ENCODE measurements around the gene FGFBP1. TPM values are rescaled to one million over a fixed set of nuclear protein-coding genes. Genes with fewer than 3 reads are reported as not detected.
"Not testable (repeated sequence)": the region's sequence is repeated elsewhere in the genome, so short reads cannot be mapped to it uniquely, and the experiment has no call there.

Gene FGFBP1
- total RNA-seq, 2 experiments from 2014 or later, result not detected

DNA sequence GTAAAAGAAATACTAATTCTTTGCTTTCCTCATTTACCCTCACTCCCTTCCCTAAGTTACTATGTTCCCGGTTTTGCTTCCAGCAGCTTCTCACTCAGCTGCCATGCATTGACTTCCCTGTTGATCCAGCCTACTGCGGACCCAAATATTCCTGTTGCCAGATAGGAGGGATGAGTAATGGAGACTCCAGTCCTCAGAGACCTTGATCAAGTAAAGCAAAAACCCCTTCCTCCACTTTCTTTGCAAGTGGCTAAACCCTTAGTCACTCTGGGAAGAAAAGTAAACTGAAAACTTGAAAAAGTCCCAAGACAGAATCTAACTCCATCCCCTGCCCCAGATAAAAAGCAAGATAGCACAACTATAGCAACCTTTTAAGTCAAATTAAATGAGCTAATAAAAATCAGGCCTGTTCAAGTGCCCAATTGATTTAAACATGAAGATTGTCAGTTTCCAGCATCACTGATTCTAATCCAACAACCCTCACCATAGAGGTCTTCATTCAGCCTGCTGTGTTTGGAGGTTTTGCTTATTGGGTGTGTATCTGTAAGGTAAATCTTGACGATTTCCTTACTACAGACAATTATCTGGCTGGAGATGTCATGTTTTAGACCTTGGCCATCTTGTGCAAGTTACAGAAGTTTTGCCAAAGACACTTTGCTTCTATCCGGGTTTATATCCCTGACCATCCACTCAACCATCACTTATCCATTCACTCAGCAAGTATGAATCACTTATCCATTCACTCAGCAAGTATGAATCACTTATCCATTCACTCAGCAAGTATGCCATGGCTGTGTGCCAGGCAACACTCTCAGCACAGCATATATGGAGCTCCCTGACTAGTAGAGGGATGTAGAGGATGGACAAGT is 17.6 kb downstream of the FGFBP1 start:
- no peaks in the 10 kb centered on the region for H3K36me3 Mint-ChIP-seq (ENCODE audit: low read depth)
- intact Hi-C loops (cut with micrococcal nuclease), result no loop called here
- H3K9me3 Mint-ChIP-seq, result peaks cover 2% of the 10 kb centered on the region
- CTCF ChIA-PET, result interaction anchor here (2.1 kb wide), 1 partner anchor 38 kb away, joined by 9 read pairs; no protein-coding TSS in a partner anchor
- H3K4me3 Mint-ChIP-seq, result no peak overlapping the region
- no peaks in the 10 kb centered on the region for H3K4me1 Mint-ChIP-seq (ENCODE audit: low read depth)
- H3K27ac Mint-ChIP-seq, result no peak overlapping the region
- DNase-seq, result peak; percentile 23
- peaks cover 2% of the 10 kb centered on the region for H3K27me3 Mint-ChIP-seq (ENCODE audit: low read depth)

DNA sequence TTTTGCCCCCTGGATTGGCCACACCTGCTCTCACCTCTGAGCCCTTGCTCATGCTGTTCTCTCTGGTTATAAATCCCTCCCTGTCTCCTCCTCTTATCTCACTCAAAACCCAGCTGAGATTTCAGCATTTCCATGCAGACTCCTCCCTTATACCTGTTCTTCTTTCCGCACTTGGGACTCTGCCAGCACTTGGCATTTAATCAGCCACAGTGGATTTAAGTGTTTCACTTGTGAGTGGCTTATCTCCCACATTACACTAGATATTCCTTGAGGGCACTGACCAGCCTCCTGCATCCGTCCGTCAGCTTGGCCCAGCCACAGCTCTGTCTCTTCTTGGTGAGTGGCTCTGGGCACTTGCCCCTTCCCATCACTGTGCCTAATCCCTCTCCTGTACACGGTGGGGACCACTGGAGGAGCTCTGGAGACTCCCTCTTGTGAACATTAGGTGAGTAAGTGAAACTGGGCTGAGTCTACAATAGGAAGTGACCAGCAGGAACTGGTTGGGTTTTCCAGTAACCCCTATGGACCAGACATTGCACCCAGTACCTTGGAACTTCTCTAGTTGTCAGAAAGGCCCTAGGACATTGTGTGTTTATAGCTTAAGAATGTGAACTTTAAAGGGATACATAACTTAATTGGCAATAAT is 19.9 kb downstream of the FGFBP1 start:
- Mint-ChIP-seq H3K27me3 (ENCODE audit: low read depth) (peaks cover 2% of the 10 kb centered on the region), H3K4me3 (no peak overlapping the region), H3K27ac (no peak overlapping the region), H3K4me1 (ENCODE audit: low read depth) (no peaks in the 10 kb centered on the region), H3K36me3 (ENCODE audit: low read depth) (no peaks in the 10 kb centered on the region), H3K9me3 (peaks cover 5% of the 10 kb centered on the region)
- intact Hi-C loops (cut with micrococcal nuclease), result no loop called here
- CTCF ChIA-PET, result interaction anchor here (1.1 kb wide), 1 partner anchor 193 kb away, joined by 3 read pairs; no protein-coding TSS in a partner anchor
- DNase-seq, result no peak

DNA sequence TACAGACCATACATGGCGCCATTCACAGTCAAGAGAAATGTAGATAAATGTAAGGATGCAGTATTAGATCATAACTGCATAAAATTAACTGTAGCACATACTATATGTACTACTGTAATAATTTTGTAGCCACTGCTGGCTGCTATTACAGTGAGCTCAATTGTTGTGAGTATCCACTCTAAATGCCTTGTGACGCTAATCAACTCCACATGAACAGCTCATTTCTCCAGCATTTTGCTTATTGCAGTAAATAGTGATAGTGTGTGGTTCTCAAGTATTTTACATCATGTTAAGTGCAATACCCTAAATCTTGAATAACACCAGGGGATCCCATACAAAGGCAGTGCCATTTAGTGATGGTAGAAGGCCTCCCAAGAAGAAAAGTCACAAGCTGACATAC is 21.2 kb downstream of the FGFBP1 start:
- CTCF ChIA-PET, result interaction anchor here (0.7 kb wide), 1 partner anchor 110 kb away, joined by 3 read pairs; no protein-coding TSS in a partner anchor

DNA sequence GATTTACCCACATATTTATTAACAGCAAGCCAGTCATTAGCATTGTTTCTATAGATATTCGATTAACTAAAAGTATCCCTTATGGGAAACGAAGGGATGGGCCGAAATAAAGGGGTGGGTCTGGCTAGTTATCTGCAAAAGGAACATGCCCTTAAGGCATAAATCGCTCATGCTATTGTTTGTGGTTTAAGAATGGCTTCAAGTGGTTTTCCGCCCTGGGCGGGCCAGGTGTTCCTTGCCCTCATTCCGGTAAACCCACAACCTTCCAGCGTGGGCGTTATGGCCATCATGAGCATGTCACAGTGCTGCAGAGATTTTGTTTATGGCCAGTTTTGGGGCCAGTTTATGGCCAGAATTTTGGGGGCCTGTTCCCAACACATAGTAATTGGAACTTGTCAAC is 22.2 kb downstream of the FGFBP1 start:
- H3K9me3 Mint-ChIP-seq; H3K4me1 Mint-ChIP-seq (ENCODE audit: low read depth); H3K36me3 Mint-ChIP-seq (ENCODE audit: low read depth); H3K27ac Mint-ChIP-seq; H3K4me3 Mint-ChIP-seq; H3K27me3 Mint-ChIP-seq (ENCODE audit: low read depth); DNase-seq; intact Hi-C loops (cut with micrococcal nuclease): not testable (repeated sequence)
- CTCF ChIA-PET, result interaction anchor here (0.7 kb wide), 2 partner anchors 33 to 109 kb away, joined by 3 read pairs; no protein-coding TSS in a partner anchor

More for the DNA sequence above, 21.2 kb downstream of the FGFBP1 start:
- Mint-ChIP-seq H3K4me3 (no peak overlapping the region), H3K27ac (no peak overlapping the region), H3K4me1 (ENCODE audit: low read depth) (no peaks in the 10 kb centered on the region), H3K36me3 (ENCODE audit: low read depth) (no peaks in the 10 kb centered on the region), H3K27me3 (ENCODE audit: low read depth) (peaks cover 2% of the 10 kb centered on the region), H3K9me3 (peaks cover 5% of the 10 kb centered on the region)
- no peak for DNase-seq
- intact Hi-C loops (cut with micrococcal nuclease), result no loop called here

DNA sequence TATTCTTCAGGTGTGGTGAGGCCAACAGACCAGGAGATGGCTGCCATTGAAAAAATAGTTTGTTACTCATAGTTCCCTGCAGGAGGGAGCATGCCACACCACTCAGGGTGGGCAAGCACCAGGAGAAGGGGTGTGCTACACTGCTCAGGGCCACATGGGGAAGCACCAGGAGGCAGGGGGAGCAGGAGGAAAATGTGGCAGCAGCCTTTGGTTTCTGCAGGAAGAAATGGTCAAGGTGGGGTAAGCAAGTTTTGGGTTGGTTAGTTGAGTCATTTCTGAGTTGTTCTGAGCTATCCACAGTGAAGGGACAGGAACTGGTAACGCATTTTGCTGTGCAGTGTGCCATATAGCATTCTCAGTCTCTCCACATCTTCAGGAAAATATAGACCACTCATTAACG is 23.8 kb downstream of the FGFBP1 start:
- no peaks in the 10 kb centered on the region for H3K36me3 Mint-ChIP-seq (ENCODE audit: low read depth)
- CTCF ChIA-PET, result no interaction called here
- intact Hi-C loops (cut with micrococcal nuclease), result no loop called here
- no peak overlapping the region for H3K27ac Mint-ChIP-seq
- no peak overlapping the region for H3K4me3 Mint-ChIP-seq
- H3K9me3 Mint-ChIP-seq, result peaks cover 5% of the 10 kb centered on the region
- DNase-seq, result no peak
- peaks cover 8% of the 10 kb centered on the region for H3K27me3 Mint-ChIP-seq (ENCODE audit: low read depth)
- no peaks in the 10 kb centered on the region for H3K4me1 Mint-ChIP-seq (ENCODE audit: low read depth)

DNA sequence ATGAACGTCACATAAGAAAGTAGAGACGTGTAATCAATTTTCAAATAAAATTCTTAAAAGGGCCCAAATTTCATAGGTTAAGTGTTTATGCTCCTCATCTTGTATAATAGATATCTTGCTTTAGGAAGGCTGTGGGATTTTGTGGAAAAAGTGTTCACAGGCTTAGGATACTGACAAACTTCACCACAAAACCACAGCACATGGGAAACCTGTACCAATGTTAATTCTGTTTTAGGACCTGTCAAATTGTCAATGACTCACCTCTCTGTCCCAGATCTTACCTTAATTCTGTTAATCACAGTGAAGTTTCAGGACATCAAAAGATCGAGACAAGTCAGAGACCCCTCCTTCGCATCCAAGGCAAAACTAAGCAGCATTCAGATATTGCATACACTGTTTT is 24.2 kb downstream of the FGFBP1 start:
- H3K36me3 Mint-ChIP-seq (ENCODE audit: low read depth), result no peaks in the 10 kb centered on the region
- no peak overlapping the region for H3K27ac Mint-ChIP-seq
- intact Hi-C loops (cut with micrococcal nuclease), result no loop called here
- no peaks in the 10 kb centered on the region for H3K4me1 Mint-ChIP-seq (ENCODE audit: low read depth)
- H3K9me3 Mint-ChIP-seq, result peaks cover 5% of the 10 kb centered on the region
- no peak for DNase-seq
- no peak overlapping the region for H3K4me3 Mint-ChIP-seq
- H3K27me3 Mint-ChIP-seq (ENCODE audit: low read depth), result peaks cover 8% of the 10 kb centered on the region
- CTCF ChIA-PET, result no interaction called here

DNA sequence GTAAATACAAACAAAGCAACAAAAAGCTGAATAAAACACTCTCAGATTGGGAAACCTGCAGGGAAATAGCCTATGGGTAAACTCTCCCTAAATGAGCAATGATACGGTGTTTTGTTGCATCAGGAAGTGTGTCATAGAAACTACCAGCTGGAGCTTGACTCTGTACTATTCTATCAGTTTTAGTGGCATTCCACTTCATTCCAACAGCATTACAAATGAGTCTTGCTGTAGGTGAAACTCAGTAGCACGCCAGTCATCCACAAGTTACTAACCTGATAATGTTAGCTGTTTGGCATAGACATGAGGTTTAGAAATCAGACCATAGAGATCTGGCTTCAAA is 24.9 kb downstream of the FGFBP1 start:
- H3K36me3 Mint-ChIP-seq (ENCODE audit: low read depth), result no peaks in the 10 kb centered on the region
- H3K9me3 Mint-ChIP-seq, result peaks cover 5% of the 10 kb centered on the region
- intact Hi-C loops (cut with micrococcal nuclease), result no loop called here
- DNase-seq, result no peak
- no peaks in the 10 kb centered on the region for H3K4me1 Mint-ChIP-seq (ENCODE audit: low read depth)
- no peak overlapping the region for H3K27ac Mint-ChIP-seq
- CTCF ChIA-PET, result no interaction called here
- H3K27me3 Mint-ChIP-seq (ENCODE audit: low read depth), result peaks cover 10% of the 10 kb centered on the region
- H3K4me3 Mint-ChIP-seq, result no peak overlapping the region

DNA sequence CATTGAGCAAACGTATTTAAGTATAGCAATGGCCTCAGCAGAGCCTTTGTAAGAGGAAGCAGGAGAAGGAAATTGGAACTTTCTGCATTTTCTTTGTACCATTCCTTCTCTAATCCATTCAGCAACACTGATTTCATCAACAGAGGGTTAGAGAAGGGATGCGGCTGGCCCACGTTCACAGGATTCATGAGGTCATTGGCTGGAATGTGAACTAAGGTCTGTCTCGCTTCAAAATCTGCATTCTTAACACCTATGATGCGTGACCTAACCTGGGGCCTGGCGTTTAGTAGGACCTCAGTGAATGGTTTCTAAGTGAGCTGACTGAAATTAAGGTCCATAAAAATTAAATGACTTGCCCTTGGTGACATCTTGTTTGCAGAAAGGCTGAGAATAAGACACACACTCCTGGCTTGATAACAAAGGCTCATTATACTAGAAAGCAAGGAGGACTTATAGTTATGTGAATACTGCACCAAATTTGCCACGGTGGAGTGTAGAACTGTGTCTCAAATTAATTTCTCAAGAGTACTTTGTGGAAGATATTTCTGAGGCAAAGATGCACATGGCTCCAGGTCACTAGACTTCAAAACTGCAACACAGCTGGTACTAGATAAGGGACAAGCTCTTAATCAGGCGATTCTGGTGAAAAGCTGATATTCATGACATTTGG is 25.4 kb downstream of the FGFBP1 start:
- intact Hi-C loops (cut with micrococcal nuclease), result no loop called here
- Mint-ChIP-seq H3K27ac (no peak overlapping the region), H3K9me3 (peaks cover 5% of the 10 kb centered on the region), H3K36me3 (ENCODE audit: low read depth) (no peaks in the 10 kb centered on the region), H3K4me1 (ENCODE audit: low read depth) (no peaks in the 10 kb centered on the region), H3K4me3 (no peak overlapping the region), H3K27me3 (ENCODE audit: low read depth) (peaks cover 8% of the 10 kb centered on the region)
- DNase-seq, result no peak
- CTCF ChIA-PET, result no interaction called here

DNA sequence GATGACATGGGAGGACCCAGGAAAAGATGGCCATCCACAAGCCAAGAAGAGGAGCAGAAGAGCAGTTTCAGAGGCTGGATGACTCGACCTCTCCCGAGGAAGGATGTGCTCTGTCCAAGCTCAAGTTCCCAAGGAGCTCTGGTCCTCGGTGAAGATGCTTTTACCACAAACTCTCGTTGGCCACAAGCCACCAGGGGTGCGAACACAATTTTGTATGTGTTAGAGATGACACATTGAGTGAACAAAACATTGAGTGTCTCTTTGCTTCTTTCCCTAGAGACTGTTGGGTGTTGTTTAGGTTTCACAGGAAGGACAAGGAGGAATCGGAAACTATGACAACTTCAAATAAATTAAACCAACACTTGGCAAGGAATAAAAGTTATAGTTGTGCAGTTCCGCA is 26.3 kb downstream of the FGFBP1 start:
- H3K4me3 Mint-ChIP-seq, result no peak overlapping the region
- H3K27me3 Mint-ChIP-seq (ENCODE audit: low read depth), result peaks cover 8% of the 10 kb centered on the region
- H3K36me3 Mint-ChIP-seq (ENCODE audit: low read depth), result no peaks in the 10 kb centered on the region
- intact Hi-C loops (cut with micrococcal nuclease), result no loop called here
- peaks cover 5% of the 10 kb centered on the region for H3K9me3 Mint-ChIP-seq
- no peak overlapping the region for H3K27ac Mint-ChIP-seq
- CTCF ChIA-PET, result no interaction called here
- no peaks in the 10 kb centered on the region for H3K4me1 Mint-ChIP-seq (ENCODE audit: low read depth)
- no peak for DNase-seq

DNA sequence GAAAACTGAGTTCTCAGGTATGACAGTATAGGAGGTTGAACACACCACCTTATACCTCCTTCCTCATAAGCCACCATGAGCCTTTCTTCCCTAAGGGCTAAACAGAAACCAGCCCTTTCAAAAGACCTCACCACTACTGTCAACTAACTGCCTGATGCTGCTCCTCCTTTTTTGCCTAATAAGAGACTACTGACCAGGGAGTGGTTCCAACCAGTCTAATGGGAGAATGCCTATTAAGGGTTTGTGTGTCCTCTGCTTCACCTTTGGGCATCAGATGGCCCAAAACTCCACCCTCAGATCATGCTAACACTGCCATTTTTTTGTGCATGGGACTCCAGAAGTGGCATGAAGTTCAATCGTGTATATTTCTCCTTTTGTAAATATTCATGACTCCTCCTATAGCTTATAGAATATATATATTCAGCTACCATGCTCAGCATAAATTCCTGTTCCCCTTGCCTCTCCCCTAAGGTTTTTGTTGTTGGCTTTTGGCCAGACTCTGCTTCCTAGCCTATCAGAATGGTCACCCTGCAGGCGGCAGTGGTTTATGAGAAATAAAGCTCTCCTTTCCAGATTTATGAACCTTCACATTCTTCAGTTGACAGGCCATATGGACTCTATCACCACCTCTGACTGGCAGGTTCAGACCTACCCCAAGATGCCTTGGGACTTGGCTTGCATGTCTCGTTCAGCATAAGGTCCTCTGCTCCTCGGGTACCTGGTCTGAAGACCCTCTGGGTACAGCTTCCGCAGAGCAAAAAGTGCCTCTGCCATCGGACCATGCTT is 28.2 kb downstream of the FGFBP1 start:
- CTCF ChIA-PET, result no interaction called here
- DNase-seq, result no peak
- Mint-ChIP-seq H3K36me3 (ENCODE audit: low read depth) (no peaks in the 10 kb centered on the region), H3K4me1 (ENCODE audit: low read depth) (no peaks in the 10 kb centered on the region), H3K27ac (no peak overlapping the region), H3K27me3 (ENCODE audit: low read depth) (peaks cover 10% of the 10 kb centered on the region), H3K4me3 (no peak overlapping the region), H3K9me3 (no peaks in the 10 kb centered on the region)
- intact Hi-C loops (cut with micrococcal nuclease), result no loop called here

DNA sequence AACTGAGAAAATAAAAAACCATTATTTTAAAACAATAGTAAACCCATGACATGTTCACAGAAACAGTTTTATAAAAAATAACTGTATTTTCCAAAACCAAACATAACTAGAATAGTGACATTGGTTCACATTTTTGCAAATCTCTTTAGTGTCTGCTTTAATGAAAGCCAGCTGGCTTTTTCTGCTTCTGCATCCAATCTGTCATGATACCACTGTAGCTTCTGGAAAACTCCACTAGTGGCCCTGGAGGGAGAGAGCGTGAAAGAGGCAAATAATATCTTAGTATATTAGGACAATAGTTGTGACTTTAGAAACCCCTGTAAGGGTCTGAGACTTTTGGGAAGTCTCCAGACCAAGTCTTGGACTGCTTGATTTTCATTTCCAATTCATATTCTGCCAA is 31.1 kb downstream of the FGFBP1 start:
- CTCF ChIA-PET, result interaction anchor here (1.0 kb wide), 1 partner anchor 100 kb away, joined by 3 read pairs; no protein-coding TSS in a partner anchor
- Mint-ChIP-seq H3K4me1 (ENCODE audit: low read depth) (no peaks in the 10 kb centered on the region), H3K27ac (no peak overlapping the region), H3K36me3 (ENCODE audit: low read depth) (no peaks in the 10 kb centered on the region), H3K4me3 (no peak overlapping the region), H3K9me3 (no peaks in the 10 kb centered on the region), H3K27me3 (ENCODE audit: low read depth) (peaks cover 26% of the 10 kb centered on the region)
- no peak for DNase-seq
- intact Hi-C loops (cut with micrococcal nuclease), result no loop called here

DNA sequence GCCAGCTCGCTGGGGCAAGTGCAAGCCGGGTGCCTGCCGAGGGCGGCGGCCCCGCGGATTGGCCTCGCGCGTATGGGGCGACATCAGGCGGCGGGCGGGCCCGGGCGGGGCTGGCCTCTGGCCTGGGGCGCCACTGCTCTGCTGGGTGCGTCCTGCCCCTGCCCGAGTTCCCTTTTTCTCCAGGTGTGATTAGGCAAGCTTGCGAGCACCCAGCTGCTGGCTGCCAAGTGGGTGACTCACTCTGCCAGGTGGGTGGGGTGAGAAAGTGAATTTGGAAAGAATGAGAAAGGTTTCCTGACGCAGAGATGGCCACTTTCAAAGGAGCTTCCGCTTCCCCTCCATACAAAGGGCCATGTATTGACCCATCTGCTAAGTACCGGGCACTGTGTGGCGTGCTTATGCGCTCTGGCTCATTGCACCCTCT is 32.5 kb downstream of the FGFBP1 start:
- no peaks in the 10 kb centered on the region for H3K9me3 Mint-ChIP-seq
- peaks cover 28% of the 10 kb centered on the region for H3K27me3 Mint-ChIP-seq (ENCODE audit: low read depth)
- intact Hi-C loops (cut with micrococcal nuclease), result no loop called here
- H3K4me3 Mint-ChIP-seq, result no peak overlapping the region
- no peak overlapping the region for H3K27ac Mint-ChIP-seq
- peak; percentile 46 for DNase-seq
- no peaks in the 10 kb centered on the region for H3K4me1 Mint-ChIP-seq (ENCODE audit: low read depth)
- CTCF ChIA-PET, result interaction anchor here (0.9 kb wide), 1 partner anchor 23 kb away, joined by 4 read pairs; no protein-coding TSS in a partner anchor
- no peaks in the 10 kb centered on the region for H3K36me3 Mint-ChIP-seq (ENCODE audit: low read depth)
